Endothelial cell of umbilical vein (primary cell): ENCODE measurements around the gene CPNE2. TPM values are rescaled to one million over a fixed set of nuclear protein-coding genes. Genes with fewer than 3 reads are reported as not detected.
A peak's percentile ranks its signal among the peaks of the same experiment; 100 is the strongest.

Source experiments
- BruUV-seq: library from RNA; stranded (reverse); fragments of 400-500 nt; replicated peaks from 2 replicates; lab custom pipeline; 2021; lab: Mats Ljungman, UMichigan
- CTCF ChIA-PET: fragments of 300-600, 350-600 bp; sonication (Branson Sonifier 250); formaldehyde crosslinking; loops from one replicate; lab custom pipeline; 2021; ENCODE audit warnings: antibody characterized with exemption, inconsistent platforms; lab: Charles Lee
- POLR2A ChIA-PET: fragments of 300-600, 350-600 bp; sonication (Branson Sonifier 250); formaldehyde crosslinking; loops from one replicate; lab custom pipeline; 2021; ENCODE audit warnings: antibody characterized with exemption, inconsistent platforms; lab: Charles Lee
- DNase-seq: peaks from one replicate; pipeline ENCODE4 v3.0.0-alpha.2; 2011; ENCODE audit warnings: low read depth, low spot score
- FAIRE-seq: peaks from 2 replicates; lab custom pipeline; 2011; peaks lifted over from hg19 to GRCh38; lab: Jason Lieb, UNC
- H2AFZ ChIP-seq: 2 replicates; pipeline ENCODE4 v1.6.0; 2012; ENCODE audit warnings: low read depth, low read length, control low read depth, inconsistent platforms
- H3K27ac ChIP-seq: 2 replicates; pipeline ENCODE4 v1.5.1; 2011; ENCODE audit warnings: low read depth, mild to moderate bottlenecking, control low read depth, low read length, moderate library complexity; ENCODE audit not compliant: insufficient read depth
- H3K27me3 ChIP-seq, 2 experiments: 2 replicates each; pipeline versions ENCODE4 v1.6.0 to v1.6.1; 2011; ENCODE audit warnings: low read length in 2 of 2, mixed read lengths in 1 of 2; ENCODE audit not compliant: control insufficient read depth in 2 of 2, insufficient read depth in 2 of 2
- H3K36me3 ChIP-seq, 2 experiments: 2 replicates in 1 of 2; 3 replicates in 1 of 2; pipeline ENCODE4 v1.5.1; 2011; ENCODE audit warnings: low read length in 2 of 2, mild to moderate bottlenecking in 1 of 2, moderate library complexity in 1 of 2; ENCODE audit not compliant: control insufficient read depth in 2 of 2, insufficient read depth in 2 of 2; ENCODE audit errors: extremely low read depth in 1 of 2
- H3K4me1 ChIP-seq: 3 replicates; pipeline ENCODE4 v1.5.1; 2011; ENCODE audit warnings: mild to moderate bottlenecking, low read length; ENCODE audit not compliant: control insufficient read depth, insufficient read depth; ENCODE audit errors: extremely low read depth
- H3K4me2 ChIP-seq: 2 replicates; pipeline ENCODE4 v1.6.1; 2011; ENCODE audit warnings: low read length, control low read depth, mixed read lengths; ENCODE audit not compliant: insufficient read depth
- H3K4me3 ChIP-seq, 3 experiments: fragments of 200-600 bp in 1 of 3; sonication (generic), shearing (Covaris generic) in 1 of 3; replicated peaks in 1 of 3; 2 replicates each; pipeline ENCODE4 v1.5.1; 2011 to 2016; ENCODE audit warnings: control low read depth in 3 of 3, low read length in 3 of 3, mild to moderate bottlenecking in 2 of 3, inconsistent platforms in 1 of 3, low read depth in 1 of 3, moderate library complexity in 1 of 3; ENCODE audit not compliant: insufficient read depth in 1 of 3
- H3K79me2 ChIP-seq: 2 replicates; pipeline ENCODE4 v1.6.0; 2012; ENCODE audit warnings: low read length, inconsistent platforms; ENCODE audit not compliant: control insufficient read depth, insufficient read depth
- H3K9ac ChIP-seq: replicated peaks from 2 replicates; pipeline ENCODE3; 2011; ENCODE audit warnings: low read length, control low read depth; ENCODE audit not compliant: insufficient read depth; ENCODE audit errors: extremely low read depth
- H3K9me1 ChIP-seq: replicated peaks from 3 replicates; pipeline ENCODE4 v1.6.0; 2011; ENCODE audit warnings: mild to moderate bottlenecking, low read length; ENCODE audit not compliant: control insufficient read depth, insufficient read depth; ENCODE audit errors: extremely low read depth
- H3K9me3 ChIP-seq: replicated peaks from 2 replicates; pipeline ENCODE4 v1.5.1; 2012; ENCODE audit warnings: low read length, inconsistent platforms; ENCODE audit not compliant: control insufficient read depth, insufficient read depth
- H4K20me1 ChIP-seq: replicated peaks from 2 replicates; pipeline ENCODE3; 2011; ENCODE audit warnings: mild to moderate bottlenecking, low read length; ENCODE audit not compliant: control insufficient read depth, insufficient read depth; ENCODE audit errors: extremely low read depth
- EZH2 ChIP-seq: IDR thresholded peaks from 2 replicates; pipeline ENCODE4 v1.6.1; 2012; ENCODE audit warnings: borderline replicate concordance, low read depth, mild to moderate bottlenecking, moderate library complexity, low read length, inconsistent platforms; ENCODE audit not compliant: severe bottlenecking
- FOS ChIP-seq: IDR thresholded peaks from 2 replicates; pipeline ENCODE4 v1.6.1; 2011; ENCODE audit warnings: mild to moderate bottlenecking, low read length, moderate library complexity, borderline replicate concordance; ENCODE audit not compliant: insufficient read depth
- GATA2 ChIP-seq: IDR thresholded peaks from 2 replicates; pipeline ENCODE4 v1.7.0; 2011; ENCODE audit warnings: low read depth, mild to moderate bottlenecking, moderate library complexity, mixed read lengths, low read length; ENCODE audit not compliant: insufficient read length, insufficient read depth
- JUN ChIP-seq: IDR thresholded peaks from 2 replicates; pipeline ENCODE4 v1.6.1; 2011; ENCODE audit warnings: borderline replicate concordance, low read depth; ENCODE audit not compliant: insufficient read length, insufficient read depth
- MYC ChIP-seq: IDR thresholded peaks from one replicate; pipeline ENCODE4 v1.6.1; 2011; ENCODE audit warnings: mild to moderate bottlenecking, low read depth, low read length
- POLR2A ChIP-seq: IDR thresholded peaks from 2 replicates; pipeline ENCODE4 v1.6.1; 2012; ENCODE audit warnings: low read depth, mild to moderate bottlenecking, control low read depth, low read length
- POLR2AphosphoS5 ChIP-seq: IDR thresholded peaks from 2 replicates; pipeline ENCODE4 v1.6.1; 2012; ENCODE audit warnings: low read depth, mild to moderate bottlenecking, control low read depth, low read length, moderate library complexity; ENCODE audit not compliant: insufficient read depth
- dilution Hi-C: fragments of 300-500 bp; cut with MboI; formaldehyde crosslinking; loops from one replicate; pipeline ENCODE4 v1.15.0; 2019; ENCODE audit warnings: low sequenced_read_pairs; ENCODE audit not compliant: extremely low pct_ligation_motif_present
- intact Hi-C: fragments of 100-400 bp; cut with micrococcal nuclease; formaldehyde crosslinking; loops from one replicate; pipeline ENCODE4 v1.10.0; 2022
- polyA plus RNA-seq, 4 experiments: library from polyadenylated mRNA; depleted of rRNA in 3 of 4; stranded (reverse) in 3 of 4; unstranded in 1 of 4; fragments of >200 nt; gene quantifications; 2 replicates each; pipeline versions ENCODE4 v1.2.1 to v1.2.3, GENCODE V29; 2011 to 2012; ENCODE audit warnings: missing spikeins in 1 of 4
- total RNA-seq: library from RNA; stranded (reverse); gene quantifications from 2 replicates; pipeline ENCODE4 v1.2.3, GENCODE V29; 2021
- TF ChIP-seq, protein P1 (sequence below): IDR thresholded peaks from 2 replicates; pipeline ENCODE4 v1.6.1; 2011; ENCODE audit not compliant: insufficient read depth, insufficient read length
- TF ChIP-seq, protein P2 (sequence below), 2 donors: IDR thresholded peaks; 1 replicate in 1 of 2; 2 replicates in 1 of 2; pipeline ENCODE4 v1.5.1; 2011; ENCODE audit warnings: low read length in 2 of 2, mild to moderate bottlenecking in 2 of 2, moderate library complexity in 2 of 2, control low read depth in 1 of 2, inconsistent platforms in 1 of 2, low read depth in 1 of 2; ENCODE audit not compliant: insufficient read depth in 1 of 2; ENCODE audit errors: extremely low read depth in 1 of 2

Gene CPNE2
- total and polyA plus RNA-seq, 2 donors (not counting 3 experiments of a cell fraction or from before 2014, with no cell fraction given) = 91.9 to 187 TPM

DNA sequence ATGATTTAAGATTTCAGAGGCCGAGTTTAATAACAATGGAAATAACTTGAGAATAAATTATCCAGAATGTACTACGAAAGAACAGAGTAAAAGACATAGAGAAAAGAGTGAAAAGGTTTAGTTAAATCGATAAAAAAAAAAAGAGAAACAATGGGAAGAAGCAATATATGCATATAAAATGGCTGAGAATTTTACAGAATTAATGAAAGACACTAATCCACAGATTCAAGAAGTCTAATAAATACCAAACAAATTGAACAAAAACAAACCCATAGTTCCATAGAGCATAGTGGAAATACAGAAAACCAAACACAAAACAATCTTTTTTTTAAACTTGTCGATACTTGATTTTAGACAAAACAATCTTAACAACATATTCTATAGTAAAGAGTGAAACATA, 91.7 kb downstream of the CPNE2 start:
- Histone ChIP-seq H3K27me3 (no peaks in the 10 kb centered on the region), H3K9ac (no peak overlapping the region), H3K9me3 (no peaks in the 10 kb centered on the region), H4K20me1 (no peaks in the 10 kb centered on the region), H3K36me3 (no peaks in the 10 kb centered on the region), H3K27ac (no peak overlapping the region), H2AFZ (no peak overlapping the region), H3K4me1 (peaks cover 26% of the 10 kb centered on the region), H3K4me3 (no peak overlapping the region), H3K4me2 (peak overlapping the region; percentile 85), H3K9me1 (no peaks in the 10 kb centered on the region), H3K79me2 (peaks cover 78% of the 10 kb centered on the region)
- intact Hi-C loops (no loop called here), dilution Hi-C loops (loop anchor here (5.0 kb wide), 1 partner anchor 37 kb away; no protein-coding TSS in a partner anchor)
- no peak for DNase-seq
- no TSS peak for BruUV-seq
- FAIRE-seq = no peak
- TF ChIP-seq, protein P1, sequence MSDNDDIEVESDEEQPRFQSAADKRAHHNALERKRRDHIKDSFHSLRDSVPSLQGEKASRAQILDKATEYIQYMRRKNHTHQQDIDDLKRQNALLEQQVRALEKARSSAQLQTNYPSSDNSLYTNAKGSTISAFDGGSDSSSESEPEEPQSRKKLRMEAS = no peak
- TF ChIP-seq EZH2 (no peak), GATA2 (no peak), FOS (no peak), POLR2AphosphoS5 (no peak), JUN (no peak), MYC (no peak), POLR2A (no peak)
- TF ChIP-seq, protein P2, sequence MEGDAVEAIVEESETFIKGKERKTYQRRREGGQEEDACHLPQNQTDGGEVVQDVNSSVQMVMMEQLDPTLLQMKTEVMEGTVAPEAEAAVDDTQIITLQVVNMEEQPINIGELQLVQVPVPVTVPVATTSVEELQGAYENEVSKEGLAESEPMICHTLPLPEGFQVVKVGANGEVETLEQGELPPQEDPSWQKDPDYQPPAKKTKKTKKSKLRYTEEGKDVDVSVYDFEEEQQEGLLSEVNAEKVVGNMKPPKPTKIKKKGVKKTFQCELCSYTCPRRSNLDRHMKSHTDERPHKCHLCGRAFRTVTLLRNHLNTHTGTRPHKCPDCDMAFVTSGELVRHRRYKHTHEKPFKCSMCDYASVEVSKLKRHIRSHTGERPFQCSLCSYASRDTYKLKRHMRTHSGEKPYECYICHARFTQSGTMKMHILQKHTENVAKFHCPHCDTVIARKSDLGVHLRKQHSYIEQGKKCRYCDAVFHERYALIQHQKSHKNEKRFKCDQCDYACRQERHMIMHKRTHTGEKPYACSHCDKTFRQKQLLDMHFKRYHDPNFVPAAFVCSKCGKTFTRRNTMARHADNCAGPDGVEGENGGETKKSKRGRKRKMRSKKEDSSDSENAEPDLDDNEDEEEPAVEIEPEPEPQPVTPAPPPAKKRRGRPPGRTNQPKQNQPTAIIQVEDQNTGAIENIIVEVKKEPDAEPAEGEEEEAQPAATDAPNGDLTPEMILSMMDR (IDR thresholded peaks at IDR 0.05; ENCODE audit: extremely low read depth in 1 of 2, insufficient read depth in 1 of 2, low read depth in 1 of 2, low read length in 2 of 2) = no peak
- CTCF ChIA-PET = interaction anchor here (0.8 to 1.5 kb wide), 2 partner anchors 92 to 100 kb away, joined by 3 to 8 read pairs; partner anchors contain the start of gene CPNE2
- POLR2A ChIA-PET = no interaction called here
